C4-2B (cell line): ENCODE measurements around the gene PGAP2.
"Not testable (repeated sequence)": the region's sequence is repeated elsewhere in the genome, so short reads cannot be mapped to it uniquely, and the experiment has no call there.

Experiments
- H3K27ac ChIP-seq: fragments of 450-650 bp; 2 replicates; pipeline ENCODE4 v1.5.1; 2017
- ZFX ChIP-seq: fragments of 450-650 bp; IDR thresholded peaks from 2 replicates; pipeline ENCODE4 v1.6.1; 2017
- TF ChIP-seq, protein P1 (sequence below): fragments of 450-650 bp; conservative IDR thresholded peaks from 2 replicates; pipeline ENCODE4 v1.5.1; 2017; ENCODE audit warnings: mild to moderate bottlenecking

Gene PGAP2

DNA sequence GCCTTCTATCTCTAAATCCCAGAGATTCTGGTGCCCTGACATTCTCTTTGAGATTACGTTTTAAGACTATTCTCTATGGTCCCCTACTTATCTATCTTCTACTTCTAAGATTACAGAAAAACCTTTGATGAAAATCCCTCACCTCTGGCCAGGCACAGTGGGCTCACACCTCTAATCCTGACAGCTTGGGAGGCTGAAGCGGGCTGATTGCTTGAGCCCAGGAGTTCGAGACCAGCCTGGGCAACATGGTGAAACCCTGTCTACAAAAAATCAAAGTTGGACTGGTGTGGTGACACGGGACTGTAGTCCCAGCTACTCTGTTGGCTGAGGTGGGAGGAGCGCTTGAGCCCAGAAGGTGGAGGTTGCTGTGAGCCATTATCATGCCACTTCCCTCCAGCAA lies 25.4 kb upstream of the PGAP2 start:
- TF ChIP-seq, protein P1, sequence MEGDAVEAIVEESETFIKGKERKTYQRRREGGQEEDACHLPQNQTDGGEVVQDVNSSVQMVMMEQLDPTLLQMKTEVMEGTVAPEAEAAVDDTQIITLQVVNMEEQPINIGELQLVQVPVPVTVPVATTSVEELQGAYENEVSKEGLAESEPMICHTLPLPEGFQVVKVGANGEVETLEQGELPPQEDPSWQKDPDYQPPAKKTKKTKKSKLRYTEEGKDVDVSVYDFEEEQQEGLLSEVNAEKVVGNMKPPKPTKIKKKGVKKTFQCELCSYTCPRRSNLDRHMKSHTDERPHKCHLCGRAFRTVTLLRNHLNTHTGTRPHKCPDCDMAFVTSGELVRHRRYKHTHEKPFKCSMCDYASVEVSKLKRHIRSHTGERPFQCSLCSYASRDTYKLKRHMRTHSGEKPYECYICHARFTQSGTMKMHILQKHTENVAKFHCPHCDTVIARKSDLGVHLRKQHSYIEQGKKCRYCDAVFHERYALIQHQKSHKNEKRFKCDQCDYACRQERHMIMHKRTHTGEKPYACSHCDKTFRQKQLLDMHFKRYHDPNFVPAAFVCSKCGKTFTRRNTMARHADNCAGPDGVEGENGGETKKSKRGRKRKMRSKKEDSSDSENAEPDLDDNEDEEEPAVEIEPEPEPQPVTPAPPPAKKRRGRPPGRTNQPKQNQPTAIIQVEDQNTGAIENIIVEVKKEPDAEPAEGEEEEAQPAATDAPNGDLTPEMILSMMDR, result no peak
- TF ChIP-seq ZFX, result no peak
- H3K27ac ChIP-seq, result no peak overlapping the region

DNA sequence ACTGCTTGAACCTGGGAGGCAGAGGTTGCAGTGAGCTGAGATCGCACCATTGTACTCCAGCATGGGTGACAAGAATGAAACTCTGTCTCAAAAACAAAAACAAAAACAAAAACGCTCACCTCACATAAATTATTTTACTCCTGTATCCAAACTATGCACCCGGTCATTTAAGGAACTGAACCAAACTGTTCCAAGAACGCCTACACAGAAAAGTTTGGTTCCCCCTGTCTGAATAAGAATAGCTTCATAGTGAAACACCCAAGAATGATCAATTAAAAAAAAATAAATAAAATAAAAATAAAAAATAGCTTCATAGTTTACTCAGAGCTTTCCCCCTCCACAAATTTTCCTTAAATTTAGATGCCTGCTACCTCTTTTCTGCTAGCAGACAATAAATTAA lies 24.7 kb upstream of the PGAP2 start:
- TF ChIP-seq, protein P1, result no peak
- TF ChIP-seq ZFX, result no peak
- no peak overlapping the region for H3K27ac ChIP-seq

DNA sequence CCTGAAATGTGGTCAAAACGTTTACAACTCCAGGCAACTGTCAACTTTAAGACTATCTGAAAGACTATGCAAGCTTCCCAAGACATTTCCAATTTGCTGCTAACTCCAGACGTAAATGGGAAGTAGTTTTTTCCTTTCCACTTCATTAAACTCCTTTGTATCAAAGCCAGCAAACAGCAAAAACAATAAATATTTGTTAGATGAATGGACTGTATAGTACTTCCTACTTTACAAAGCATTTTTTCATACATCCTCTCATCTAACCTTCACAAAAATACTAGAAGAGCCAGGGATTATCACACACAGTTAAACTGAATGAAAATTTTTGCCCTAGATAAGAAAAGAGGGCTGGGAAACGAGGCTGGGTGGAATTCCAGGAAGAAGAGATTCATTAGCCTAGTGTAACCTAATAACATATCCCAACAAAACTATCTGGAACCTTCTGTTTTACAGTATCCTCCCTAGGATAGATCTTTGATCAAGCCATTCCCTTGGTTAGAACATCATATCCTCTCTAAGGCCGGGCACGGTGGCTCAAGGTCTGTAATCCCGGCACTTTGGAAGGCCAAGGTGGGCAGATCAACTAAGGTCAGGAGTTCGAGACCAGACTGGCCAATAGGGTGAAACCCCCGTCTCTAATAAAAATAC lies 21.5 kb upstream of the PGAP2 start:
- no peak overlapping the region for H3K27ac ChIP-seq
- no peak for TF ChIP-seq ZFX
- TF ChIP-seq, protein P1, result no peak

DNA sequence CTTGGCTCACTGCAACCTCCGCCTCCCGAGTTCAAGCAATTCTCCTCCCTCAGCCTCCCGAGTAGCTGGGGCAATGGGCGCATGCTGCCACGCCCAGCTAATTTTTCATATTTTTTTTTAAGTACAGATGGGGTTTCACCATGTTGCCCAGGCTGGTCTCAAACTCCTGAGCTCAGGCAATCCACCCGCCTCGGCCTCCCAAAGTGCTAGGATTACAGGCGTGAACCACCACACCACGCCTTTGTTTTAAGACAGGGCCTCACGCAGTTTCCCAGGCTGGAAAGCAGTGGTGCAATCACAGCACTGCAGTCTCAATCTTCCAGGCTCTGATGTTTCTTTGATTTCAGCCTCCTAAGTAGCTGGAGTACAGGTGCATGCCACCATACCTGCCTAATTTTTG lies 14.0 kb upstream of the PGAP2 start:
- not testable (repeated sequence) for H3K27ac ChIP-seq

DNA sequence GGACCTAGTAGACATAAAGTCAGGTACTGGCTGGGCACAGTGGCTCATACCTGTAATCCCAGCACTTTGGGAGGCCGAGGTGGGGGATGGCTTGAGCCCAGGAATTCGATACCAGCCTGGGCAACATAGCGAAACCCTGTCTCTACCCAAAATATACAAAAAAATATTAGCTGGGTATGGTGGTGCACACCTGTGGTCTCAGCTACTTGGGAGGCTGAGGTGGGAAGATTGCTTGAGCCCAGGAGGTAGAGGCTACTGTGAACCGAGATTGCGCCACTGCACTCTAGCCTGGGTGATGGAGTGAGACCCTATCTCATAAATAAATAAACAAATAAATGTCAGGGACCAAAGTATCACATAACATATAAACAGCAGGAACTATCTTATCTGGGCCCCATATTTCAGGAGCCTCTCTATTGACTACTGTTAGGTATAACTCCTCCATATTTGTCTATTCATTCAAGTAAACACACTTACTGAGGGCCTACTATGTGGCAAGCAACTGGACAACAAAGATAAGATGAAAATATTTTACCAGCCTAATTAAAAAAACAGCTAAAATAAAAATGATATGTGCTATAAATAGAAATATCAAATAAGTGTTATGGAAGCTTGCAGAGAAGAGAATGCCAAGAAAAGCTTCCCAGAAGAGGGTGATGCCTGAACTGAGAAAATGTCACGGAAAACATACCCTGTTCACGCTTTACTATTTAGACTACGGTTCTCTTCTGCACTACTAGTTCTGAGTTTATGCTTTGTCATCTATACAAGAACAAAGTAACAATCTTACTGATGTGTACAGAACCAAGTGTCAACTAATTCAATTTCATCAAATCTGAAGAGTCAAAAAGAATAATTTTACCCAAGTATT lies 13.0 kb upstream of the PGAP2 start:
- TF ChIP-seq ZFX, result no peak
- TF ChIP-seq, protein P1, result no peak
- H3K27ac ChIP-seq, result no peak overlapping the region

DNA sequence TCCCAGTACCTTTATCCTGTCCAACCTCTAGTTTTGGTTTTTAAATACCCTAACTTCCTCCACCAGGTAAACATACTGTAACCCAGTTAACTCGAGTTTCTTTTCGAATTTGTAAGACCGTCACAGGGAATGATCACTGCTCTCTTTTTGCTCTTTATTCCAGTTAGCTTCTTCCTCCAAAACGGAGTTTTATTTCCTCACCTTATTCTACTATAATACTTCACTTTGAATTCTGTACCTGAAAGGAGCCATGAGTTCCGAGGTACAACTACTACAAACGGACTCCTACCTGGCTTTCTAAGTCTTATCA lies 12.4 kb upstream of the PGAP2 start:
- TF ChIP-seq ZFX, result no peak
- TF ChIP-seq, protein P1, result no peak
- H3K27ac ChIP-seq, result no peak overlapping the region

DNA sequence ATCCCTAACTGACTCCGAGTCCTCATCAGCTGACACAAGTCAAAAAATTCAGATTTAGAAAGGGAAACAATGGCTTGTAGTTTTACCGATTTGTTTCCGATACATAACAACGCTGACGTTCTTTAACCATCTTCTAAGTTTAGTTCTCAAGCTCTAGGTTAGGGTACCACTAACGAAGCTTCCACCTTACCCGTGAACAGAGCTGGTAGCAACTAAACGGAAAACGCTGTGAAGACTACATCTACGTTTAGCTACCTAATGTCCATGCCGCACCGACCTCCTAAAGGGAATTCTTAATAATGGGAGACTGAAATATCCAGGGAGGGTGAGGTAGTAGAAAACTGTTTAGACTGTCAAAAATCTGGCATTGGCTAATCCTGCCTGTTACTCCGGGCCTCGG lies 12.0 kb upstream of the PGAP2 start:
- peak overlapping the region; percentile 93 for H3K27ac ChIP-seq

More for the DNA sequence above, 12.0 kb upstream of the PGAP2 start:
- TF ChIP-seq, protein P1, result no peak
- no peak for TF ChIP-seq ZFX
